ENCODE data around the gene TSC22D3.

- TF ChIP-seq CTCF (IDR thresholded peaks at IDR 0.05) (no peak), POLR2A (IDR thresholded peaks at IDR 0.05) (no peak), EP300 (IDR thresholded peaks at IDR 0.05) (no peak)
Measured at GRCh38 chrX:107730991-107731766, 44.4 kb downstream of the TSC22D3 start.

Measured in tibial nerve (tissue), 4 donors.